GM21447 (cell line): ENCODE results near the gene SULT2B1.
"Not testable (repeated sequence)": the region's sequence is repeated elsewhere in the genome, so short reads cannot be mapped to it uniquely, and the experiment has no call there.

Experiments used
- ATAC-seq: cut with Tn5 transposase; IDR thresholded peaks from one replicate; pipeline ENCODE4 v1.9.1; 2021; ENCODE audit not compliant: unreplicated experiment

SULT2B1 gene

GRCh38 chr19:48524732-48525131, 27.2 kb upstream of the SULT2B1 start:
- ATAC-seq: no peak

GRCh38 chr19:48529156-48529555, 22.8 kb upstream of the SULT2B1 start:
- ATAC-seq: no peak

DNA sequence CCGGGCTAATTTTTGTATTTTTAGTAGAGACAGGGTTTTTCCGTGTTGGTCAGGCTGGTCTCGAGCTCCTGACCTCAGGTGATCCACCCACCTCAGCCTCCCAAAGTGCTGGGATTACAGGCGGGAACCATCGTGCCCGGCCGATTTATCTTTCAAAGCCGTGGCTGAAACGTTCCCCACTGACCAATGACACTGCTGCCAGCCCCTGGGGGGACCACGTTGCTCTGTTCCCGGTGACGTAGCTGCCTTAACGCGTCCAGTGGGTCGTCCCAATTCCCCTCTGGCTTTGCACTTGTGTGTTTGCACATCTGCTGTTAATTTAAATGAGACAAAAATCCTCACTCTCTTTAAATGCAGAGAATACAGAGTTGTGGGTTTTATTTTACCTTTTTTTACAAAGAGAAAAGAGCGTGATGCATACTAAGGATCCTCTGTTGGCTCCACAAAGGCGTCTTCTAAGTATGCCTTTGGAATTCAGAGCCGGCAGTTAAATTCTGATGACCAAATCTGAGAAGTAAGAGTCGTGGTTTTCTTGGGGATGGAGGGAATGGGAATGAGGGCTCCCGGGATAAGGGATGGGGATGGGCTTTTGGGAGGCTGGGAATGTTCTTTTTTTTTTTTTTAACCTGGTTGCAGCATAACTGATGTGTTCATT, 21.8 kb upstream of the SULT2B1 start:
- no peak for ATAC-seq

GRCh38 chr19:48530770-48531169, 21.2 kb upstream of the SULT2B1 start:
- no peak for ATAC-seq

DNA sequence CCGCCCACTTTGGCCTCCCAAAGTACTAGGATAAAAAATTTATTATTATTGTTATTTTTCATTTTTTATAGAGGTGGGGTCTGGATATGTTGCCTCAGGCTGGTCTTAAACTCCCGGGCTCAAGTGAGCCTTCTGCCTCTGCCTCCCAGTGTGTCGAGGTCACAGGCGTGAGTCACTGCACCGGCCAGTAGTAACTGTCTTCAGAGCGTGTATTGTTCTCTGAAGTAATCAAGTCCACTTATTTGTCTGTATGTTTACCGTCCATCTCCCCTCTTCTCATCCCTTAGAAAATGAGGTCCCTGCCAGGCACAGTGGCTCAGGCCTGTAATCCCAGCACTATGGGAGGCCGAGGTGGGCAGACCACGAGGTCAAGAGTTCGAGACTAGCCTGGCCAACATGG, 18.2 kb upstream of the SULT2B1 start:
- no peak for ATAC-seq

GRCh38 chr19:48537541-48537940, 14.4 kb upstream of the SULT2B1 start:
- ATAC-seq: no peak

GRCh38 chr19:48538057-48538456, 13.9 kb upstream of the SULT2B1 start:
- not testable (repeated sequence) for ATAC-seq

GRCh38 chr19:48539503-48540096, 12.4 kb upstream of the SULT2B1 start:
- no peak for ATAC-seq

DNA sequence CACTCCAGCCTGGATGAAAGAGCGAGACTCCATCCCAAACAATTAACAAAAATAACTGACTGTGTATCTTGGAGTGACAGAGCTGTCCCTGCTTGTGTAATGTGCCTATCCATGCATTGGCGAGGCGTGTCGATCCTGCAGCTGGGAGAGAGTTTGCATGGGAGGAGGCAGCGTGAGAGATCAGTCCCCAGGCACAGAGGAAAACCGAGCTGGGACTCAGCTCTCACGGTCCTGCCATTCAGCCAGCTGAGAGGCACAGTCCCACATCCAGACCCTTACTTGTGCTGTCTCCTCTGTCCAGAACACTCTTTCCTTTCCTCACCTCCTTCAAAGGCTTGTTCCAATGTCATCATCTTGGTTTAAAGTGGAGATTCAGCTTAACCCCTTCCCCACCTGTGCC, 11.9 kb upstream of the SULT2B1 start:
- no peak for ATAC-seq

- no peak for ATAC-seq
These were observed 10.2 kb upstream of the SULT2B1 start for GRCh38 chr19:48541813-48542212.

DNA sequence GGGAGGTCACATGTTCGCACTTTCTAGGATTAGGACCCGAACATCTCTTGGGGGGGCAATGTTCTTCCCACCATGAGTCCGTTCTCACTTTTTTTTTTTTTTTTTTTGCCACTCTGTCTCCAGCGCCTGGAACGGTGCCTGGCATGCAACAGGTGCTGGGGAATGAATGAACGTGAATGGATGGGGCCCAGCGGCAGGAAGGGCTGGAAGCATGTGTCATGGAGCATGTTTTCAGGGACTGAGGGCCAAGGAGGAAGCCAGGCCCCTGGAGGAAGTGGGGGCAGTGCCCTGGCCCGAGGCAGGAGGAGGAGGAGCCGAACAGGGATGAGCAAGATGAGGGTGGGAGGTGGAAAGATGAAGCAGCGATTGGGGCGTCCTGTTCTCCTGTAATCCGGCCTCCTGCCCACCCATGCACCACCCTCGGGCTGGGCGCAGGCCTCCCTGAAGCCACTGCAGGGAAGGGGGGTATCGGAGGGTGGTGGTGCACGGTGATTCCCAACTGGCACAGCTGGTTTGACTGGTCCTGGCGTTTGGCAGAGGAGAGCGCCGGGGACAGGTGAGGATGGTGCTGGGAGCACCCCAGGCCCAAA, 8.8 kb upstream of the SULT2B1 start:
- ATAC-seq: no peak

DNA sequence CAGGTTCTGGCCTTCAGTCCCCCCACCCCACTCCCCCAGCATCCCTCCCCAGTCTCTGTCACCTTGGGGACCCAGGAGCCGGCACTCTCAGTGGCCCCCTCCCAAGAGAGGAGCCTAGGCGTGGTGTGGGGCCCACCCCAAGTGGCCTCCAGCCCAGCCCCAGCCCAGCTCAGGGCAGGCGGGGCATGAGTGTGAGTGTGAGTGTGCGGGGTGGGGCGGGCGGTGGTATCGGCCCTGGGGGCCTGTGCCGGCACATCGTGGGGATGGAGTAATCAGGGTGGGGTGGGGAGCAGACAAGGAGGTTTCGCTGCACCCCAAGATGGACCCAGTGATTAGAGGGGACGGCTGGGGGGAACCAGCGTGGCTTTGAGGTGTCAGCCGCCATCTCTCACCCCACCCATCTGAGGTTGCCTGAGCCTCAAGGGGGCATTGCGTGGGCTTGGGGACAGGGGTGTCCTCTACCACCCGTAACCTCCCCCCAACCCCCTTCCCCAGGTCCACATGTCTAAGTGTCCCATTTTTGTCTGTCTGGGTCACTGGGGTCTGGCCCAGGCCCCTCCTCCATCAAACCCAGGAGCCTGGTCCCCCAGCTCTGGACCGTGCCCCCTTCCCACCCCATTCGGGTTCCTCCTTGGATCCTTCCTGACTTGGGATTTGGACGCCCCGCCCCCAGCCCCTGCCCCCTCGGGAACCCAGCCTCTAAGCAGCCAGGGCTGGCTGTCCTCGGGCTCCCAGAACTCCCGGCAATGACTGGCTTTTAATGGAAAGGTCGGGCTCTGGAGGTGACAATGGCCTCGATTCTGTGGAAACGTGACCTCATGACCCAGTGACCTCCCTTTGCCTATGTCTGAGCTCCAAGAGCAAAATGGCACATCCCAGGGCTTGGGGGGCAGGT, 6.9 kb upstream of the SULT2B1 start:
- no peak for ATAC-seq

DNA sequence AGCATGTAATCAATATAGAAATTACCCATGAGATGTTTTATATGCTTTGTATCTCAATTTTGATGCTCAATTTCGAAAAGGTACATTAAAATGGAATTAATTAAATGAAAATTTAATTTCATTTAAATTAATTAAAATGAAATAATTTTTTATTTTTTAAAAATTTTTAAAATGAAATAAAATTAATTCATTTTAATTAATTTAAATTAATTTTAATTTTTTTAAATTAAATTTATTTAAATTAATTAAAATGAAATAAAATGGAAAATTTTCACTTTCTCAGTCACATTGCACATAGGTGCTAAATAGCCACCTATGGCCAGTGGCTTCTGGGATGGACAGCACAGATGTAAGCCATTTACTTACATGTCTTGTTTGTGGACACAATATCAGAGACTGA, 4.2 kb upstream of the SULT2B1 start:
- ATAC-seq: no peak

DNA sequence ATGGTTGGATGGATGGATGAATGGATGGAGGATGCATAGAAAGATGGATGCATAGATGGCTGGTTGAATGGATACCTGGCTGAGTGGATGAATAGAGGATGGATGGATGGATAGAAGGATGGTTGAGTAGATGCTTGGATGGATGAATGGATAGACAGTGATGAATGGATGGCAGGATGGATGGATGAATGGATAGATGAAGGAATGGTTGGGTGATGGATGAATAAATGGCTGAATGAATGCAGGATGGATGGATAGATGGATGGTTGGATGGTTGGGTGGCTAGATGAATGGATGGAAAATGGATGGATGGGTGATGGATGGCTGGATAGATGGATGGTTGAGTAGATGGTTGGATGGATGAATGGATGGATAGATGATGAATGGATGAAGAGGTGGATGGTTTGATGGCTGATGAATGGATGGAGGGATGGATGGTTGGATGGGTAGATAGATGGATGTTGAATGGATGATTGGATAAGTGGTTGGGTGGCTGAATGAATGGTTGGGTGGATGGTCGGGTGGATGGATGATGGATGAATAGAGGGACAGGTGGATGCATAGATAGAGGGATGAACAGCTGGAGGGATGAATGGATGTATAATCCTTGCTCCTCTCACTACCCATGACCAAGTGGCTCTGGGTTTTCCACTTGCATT, 3.6 kb upstream of the SULT2B1 start:
- ATAC-seq: no peak

DNA sequence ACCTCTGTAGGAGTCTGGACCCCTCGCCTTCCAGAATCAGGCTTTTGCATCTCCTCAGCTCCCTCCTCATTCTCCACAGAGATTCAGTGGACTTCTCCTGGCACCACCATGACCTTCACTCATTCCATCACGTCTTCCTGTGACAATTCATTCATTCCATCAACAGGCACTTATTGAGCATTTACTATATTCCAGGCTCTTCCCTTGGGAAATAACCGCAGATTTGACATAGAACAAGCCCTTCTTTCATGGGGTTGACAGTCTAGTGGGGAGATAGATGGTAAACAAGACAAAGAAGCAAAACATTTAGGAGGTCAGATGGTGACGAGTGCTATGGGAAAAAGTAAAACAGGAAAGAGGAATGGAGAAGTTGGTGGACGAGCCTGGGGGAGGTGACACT, 2.6 kb upstream of the SULT2B1 start:
- no peak for ATAC-seq

GRCh38 chr19:48552406-48553322, 692 bp downstream of the SULT2B1 start:
- no peak for ATAC-seq

- ATAC-seq: no peak
These were observed 1.9 kb downstream of the SULT2B1 start for GRCh38 chr19:48553676-48554384.

GRCh38 chr19:48554385-48555091, 2.6 kb downstream of the SULT2B1 start:
- ATAC-seq: no peak

GRCh38 chr19:48556163-48556562, 4.2 kb downstream of the SULT2B1 start:
- no peak for ATAC-seq
